Right ventricle myocardium inferior (tissue), 1 donor: Measurements from ENCODE around the gene CKMT1A. TPM values are rescaled to one million over a fixed set of nuclear protein-coding genes. Genes with fewer than 3 reads are reported as not detected.
A peak's percentile ranks its signal among the peaks of the same experiment; 100 is the strongest.
"Not testable (repeated sequence)": the region's sequence is repeated elsewhere in the genome, so short reads cannot be mapped to it uniquely, and the experiment has no call there.

ENCODE experiments used
- ATAC-seq: fragments of 200-7000 bp; cut with Tn5 transposase; one replicate; pipeline ENCODE4 v1.9.1; 2020; ENCODE audit warnings: mild to moderate bottlenecking, moderate library complexity
- DNase-seq: peaks from one replicate; pipeline ENCODE4 v3.0.0; 2021; ENCODE audit errors: missing footprints
- intact Hi-C: fragments of 100-400 bp; cut with DNase I; formaldehyde crosslinking; loops from one replicate; pipeline ENCODE4 v1.11.0; 2022
- long read RNA-seq: library from polyadenylated mRNA; unstranded; transcript quantifications from one replicate; pipeline ENCODE4 v2.0.0, GENCODE V29; 2021
- total RNA-seq: library from RNA; stranded (reverse); fragmentation: NEBNext Ultra II Directional; extraction: Animal tissue kit (Norgen Biotek cat#: 25700); gene quantifications from one replicate; pipeline ENCODE4 v1.2.1, GENCODE V29; 2021
- donor health status: DM: no; HTN: yes; CAD: no; lungs with severe emphysema.

CKMT1A gene
- total RNA-seq: 0.43 TPM
- long read RNA-seq: 0 reads

GRCh38 chr15:43693148-43694022 lies at the start of gene CKMT1A:
Gene CKMT1A, plus strand, starts transcription at chr15:43693859. Its CDS starts 192 bp downstream, at chr15:43694051.
- ATAC-seq, DNase-seq, intact Hi-C loops: not testable (repeated sequence)

- intact Hi-C loops: no loop called here
- ATAC-seq: no peak
- no peak for DNase-seq
Observed at GRCh38 chr15:43648649-43649429, 44.8 kb upstream of the CKMT1A start, which contains the start of gene CATSPER2. Gene CATSPER2, minus strand, starts transcription at chr15:43648844. Its CDS starts 783 bp downstream, at chr15:43648061.

- ATAC-seq, DNase-seq, intact Hi-C loops: not testable (repeated sequence)
Observed at GRCh38 chr15:43649430-43649926, 44.2 kb upstream of the CKMT1A start.

DNA sequence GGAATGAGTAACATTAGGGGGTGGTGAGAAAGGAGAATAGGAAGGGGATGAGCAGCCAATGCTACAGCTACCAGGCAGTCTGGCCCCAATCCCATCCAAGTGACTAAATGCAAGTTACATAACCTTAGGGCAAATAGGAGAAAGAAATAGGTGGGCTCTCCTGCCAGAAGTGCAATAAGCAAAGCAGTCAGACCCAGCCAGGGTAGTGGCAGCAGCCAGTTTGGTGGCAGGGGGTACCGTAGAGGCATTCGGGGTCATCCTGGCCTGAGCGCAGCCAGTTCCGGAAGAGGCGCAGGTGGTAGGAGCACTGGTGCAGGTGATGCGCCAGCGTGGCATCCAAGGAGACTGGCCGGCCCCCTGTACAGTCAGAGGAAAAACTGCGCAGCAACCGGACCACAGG lies 33.9 kb upstream of the CKMT1A start:
- DNase-seq, intact Hi-C loops, ATAC-seq: not testable (repeated sequence)

DNA sequence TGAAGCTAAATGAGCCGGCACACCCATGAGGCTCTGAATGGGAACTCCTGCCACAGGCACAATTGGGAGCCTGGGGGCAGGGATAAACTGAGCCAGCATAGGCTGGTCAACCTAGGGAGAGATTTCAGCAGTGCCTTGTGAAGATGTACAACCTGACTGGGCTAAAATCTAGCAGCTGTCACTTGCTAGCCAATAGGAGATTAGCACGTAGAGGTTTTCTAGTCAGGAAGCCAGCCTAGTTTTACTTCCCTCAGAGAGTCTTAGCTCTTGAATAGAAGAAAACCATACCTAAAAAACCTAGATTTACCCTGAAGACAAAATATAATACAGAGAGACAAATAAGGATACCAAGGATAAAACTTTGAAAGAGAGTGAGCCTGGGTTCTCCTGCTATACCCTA lies 31.4 kb upstream of the CKMT1A start:
- intact Hi-C loops, ATAC-seq, DNase-seq: not testable (repeated sequence)

DNA sequence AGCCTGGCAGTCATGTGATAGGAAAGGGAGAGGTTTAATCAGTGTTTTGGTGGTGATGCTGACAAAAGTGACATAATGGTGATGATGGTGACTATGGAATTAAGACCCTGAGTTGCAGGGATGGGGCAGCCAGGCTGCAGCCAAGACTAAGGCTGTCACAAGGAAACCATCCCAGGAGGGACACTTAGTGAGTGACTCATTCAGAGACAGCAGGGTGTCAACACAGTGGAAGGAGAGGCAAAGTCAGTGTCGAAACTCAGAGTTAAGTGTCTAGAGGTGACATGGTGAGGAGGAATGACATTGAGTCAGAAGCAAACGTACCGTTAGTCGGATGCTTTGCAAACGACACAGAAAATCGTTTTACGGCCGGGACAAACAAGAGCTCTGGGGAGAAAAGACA lies 30.3 kb upstream of the CKMT1A start:
- intact Hi-C loops, ATAC-seq: not testable (repeated sequence)

GRCh38 chr15:43666177-43666576 lies 27.5 kb upstream of the CKMT1A start:
- DNase-seq, ATAC-seq, intact Hi-C loops: not testable (repeated sequence)

More for the DNA sequence above, 30.3 kb upstream of the CKMT1A start:
- not testable (repeated sequence) for DNase-seq

DNA sequence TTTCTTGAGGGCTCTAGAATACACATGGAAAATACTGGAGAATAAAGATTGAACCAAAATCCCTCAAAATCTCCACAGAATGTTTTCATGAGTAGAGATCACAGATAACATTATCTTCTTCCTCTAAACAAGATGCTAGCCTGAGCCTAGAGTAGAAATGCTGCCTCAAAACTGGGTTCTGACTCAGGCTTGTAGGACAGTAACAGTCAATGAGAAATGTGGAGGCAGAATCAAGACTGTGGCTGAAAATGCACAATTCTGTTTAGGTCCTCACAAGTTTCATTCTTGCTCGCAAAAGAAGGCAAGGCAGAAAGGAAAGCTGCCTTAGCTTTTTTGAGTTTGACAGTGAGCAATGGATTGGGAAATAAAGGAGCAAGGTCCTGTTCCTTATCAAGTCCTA lies 19.5 kb upstream of the CKMT1A start:
- ATAC-seq, DNase-seq, intact Hi-C loops: not testable (repeated sequence)

DNA sequence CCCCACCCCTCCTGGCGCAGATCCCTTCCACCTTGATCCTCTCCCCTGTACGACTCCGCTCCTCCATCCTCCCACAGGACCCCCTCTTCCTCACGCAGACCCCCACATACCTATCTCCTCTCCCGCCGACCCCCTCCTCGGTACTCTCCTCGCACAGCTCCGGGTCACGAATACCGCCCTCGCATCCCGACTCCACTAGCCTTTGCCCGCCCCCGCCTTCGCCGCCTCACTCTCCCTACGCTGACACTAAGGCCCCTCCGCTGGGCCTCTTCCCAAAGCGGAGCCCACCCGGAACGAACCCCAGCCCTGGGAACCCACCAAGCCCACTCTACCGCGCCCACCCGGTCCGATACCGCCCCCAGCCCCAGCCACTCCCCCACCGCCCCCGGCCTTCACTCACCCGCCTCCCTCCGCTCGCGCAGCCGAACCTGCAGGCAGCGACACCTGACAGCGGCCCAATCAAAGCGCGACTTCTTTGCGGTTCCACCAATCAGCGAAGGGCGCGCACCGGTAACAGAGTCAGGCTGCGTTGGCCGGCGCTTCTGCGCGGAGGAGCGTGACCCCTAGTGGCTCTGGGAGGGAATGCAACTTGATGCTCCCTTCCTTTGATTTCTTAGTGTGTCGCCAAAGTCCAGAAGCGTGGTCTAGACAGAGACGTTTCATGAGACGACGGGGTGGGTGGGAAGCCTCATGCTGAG lies 3.9 kb upstream of the CKMT1A start:
- DNase-seq, intact Hi-C loops: not testable (repeated sequence)
- ATAC-seq: peak; percentile 99

DNA sequence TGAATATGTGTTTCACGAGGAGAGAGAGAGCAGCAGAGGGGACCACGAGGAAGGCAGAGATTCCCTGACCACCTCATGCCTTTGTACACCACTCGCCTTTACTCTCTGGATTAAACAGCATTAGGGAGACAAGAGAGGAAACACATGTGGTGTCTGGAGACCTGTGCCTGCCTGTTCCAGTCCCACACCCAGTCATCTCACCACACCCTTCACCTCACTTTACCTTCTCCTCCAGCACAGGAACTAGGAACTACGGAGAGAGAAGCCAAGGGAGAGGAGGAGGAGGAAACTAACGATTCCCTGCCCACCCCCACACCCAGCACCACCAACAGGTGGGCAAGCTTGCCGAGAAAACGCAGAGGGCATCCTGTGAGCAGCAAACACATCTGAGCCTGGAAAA lies 980 bp upstream of the CKMT1A start:
- DNase-seq, ATAC-seq, intact Hi-C loops: not testable (repeated sequence)

DNA sequence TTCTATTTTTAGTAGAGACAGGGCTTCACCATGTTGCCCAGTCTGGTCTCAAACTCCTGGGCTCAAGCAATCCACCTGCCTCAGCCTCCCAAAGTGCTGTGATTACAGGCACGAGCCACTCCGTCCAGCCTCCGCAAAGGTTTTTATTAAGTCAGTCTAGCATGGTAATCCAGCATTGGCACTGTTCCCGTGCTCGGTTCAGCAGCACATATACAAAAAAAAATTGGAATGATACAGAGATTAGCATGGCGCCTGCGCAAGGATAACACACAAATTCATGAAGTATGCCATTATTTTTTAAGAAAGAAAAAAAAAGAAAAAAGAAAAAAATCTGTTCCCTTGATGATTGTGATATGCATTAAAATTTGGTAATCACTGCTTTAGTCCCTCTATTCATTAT lies 8.5 kb downstream of the CKMT1A start:
- ATAC-seq (no peak), DNase-seq (no peak)
- intact Hi-C loops: no loop called here

GRCh38 chr15:43702701-43703424 lies 9.2 kb downstream of the CKMT1A start:
- intact Hi-C loops: no loop called here
- no peak for DNase-seq
- no peak for ATAC-seq

DNA sequence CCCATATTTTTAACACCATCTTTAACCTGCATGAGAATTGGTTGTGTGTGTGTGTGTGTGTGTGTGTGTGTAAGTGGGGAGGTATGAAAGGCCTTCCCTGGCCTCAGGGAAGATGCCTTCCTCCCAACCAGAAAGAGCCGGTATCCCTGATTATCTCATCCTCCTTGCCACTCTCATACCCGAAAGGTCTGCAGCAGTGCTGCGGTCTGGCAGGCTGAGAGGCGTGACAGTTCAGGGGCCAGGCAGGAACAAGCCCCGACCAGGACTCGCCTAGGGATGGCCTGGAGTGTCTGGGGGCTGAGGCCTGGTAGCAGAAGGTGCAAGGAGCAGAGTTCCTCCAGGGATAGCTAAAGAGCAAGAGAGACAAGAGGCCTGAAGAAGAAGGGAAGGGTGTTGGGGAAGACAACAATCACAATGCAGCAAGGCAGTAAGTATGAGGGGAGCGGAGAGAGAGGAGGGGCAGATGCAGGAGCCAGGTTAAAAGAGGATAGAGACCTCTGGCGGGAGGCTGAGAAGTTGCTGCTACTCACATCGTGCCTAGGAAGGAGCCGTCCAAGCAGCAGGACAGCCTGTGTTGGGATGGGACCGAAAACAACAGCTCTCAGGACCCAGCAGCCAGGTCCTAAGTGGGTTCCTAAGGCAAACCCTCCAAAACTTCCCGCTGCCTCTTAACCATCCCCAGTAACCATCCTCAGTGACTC lies 16.9 kb downstream of the CKMT1A start:
- DNase-seq, intact Hi-C loops, ATAC-seq: not testable (repeated sequence)

DNA sequence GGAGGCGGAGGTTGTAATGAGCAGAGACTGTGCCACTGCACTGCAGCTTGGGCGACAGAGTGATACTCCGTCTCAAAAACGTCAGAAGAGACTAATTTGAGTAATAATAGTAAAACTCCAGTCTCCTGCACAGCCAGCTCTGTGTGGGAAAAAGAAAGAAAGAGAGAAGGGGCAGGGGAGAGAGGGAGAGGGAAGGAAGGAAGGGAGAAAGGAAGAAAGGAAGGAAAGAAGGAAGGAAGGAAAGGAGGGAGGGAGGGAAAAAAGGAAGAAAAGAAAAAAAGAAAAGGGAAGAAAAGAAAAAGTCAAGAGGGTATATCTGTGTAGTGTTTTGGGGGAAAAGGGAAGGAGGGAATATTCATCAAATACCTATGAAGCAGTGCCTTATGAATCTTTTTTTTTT lies 29.5 kb downstream of the CKMT1A start:
- DNase-seq (no peak), ATAC-seq (no peak)
- intact Hi-C loops: no loop called here

DNA sequence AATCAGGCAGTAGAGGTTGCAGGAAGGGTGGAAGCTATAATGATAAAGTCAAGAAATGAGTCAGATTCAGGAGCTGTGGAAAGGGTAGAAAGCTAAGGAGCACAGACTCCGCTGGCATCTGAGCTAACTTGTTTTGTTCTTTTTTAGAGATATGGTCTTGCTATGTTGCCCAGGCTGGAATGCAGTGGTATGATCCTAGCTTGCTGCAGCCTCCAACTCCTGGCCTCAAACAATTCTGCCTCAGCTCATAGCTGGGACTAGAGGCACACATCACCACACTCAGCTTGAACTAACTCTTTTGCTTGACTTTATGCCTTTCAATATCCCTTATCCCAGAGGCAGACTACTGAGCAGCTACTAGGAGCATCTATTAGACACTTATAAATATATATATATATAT lies 32.6 kb downstream of the CKMT1A start:
- ATAC-seq, DNase-seq, intact Hi-C loops: not testable (repeated sequence)

GRCh38 chr15:43728053-43728725 lies 34.5 kb downstream of the CKMT1A start:
- intact Hi-C loops, DNase-seq, ATAC-seq: not testable (repeated sequence)

- intact Hi-C loops: no loop called here
- DNase-seq (no peak), ATAC-seq (no peak)
Observed at GRCh38 chr15:43735416-43735815, 41.8 kb downstream of the CKMT1A start.
